ENCODE data around the gene TCF7L2.

DNA sequence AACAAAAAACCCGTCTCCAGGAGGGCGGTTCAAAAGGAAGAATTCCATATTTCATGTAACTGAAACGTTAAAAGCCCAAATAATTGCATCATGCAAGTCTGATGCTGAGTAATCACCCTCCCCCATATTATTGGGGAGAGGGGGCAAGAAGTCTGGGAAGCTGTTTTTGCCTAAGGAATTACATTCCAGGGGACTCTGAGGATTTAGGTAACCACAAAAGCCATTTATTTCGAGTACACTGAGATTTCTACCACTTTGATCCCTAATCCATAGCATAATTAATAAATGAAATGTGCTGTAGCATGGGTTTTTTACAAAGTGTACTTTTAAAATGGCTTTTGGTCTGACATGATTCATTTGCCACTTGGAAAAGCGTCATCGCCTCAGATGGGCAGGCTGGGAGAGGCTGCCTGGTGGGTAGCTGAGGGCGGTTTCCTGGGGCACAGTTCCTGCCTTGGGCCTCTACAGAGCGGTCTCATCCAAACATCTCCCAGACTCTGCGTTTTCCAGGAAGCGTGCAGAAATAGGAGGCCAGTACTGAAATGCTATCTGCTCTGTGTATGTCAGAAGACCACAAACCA is 106.5 kb downstream of the TCF7L2 start:
- TF ChIP-seq TCF7L2 (IDR thresholded peaks at IDR 0.05; ENCODE audit: low read depth, low read length) (no peak), CTCF (IDR thresholded peaks at IDR 0.05) (no peak), POLR2AphosphoS5 (IDR thresholded peaks at IDR 0.05; ENCODE audit: low read depth, low read length) (no peak)
